Dermis microvascular lymphatic vessel endothelial cell (primary cell): ENCODE measurements around the gene NUDT4B. TPM values are rescaled to one million over a fixed set of nuclear protein-coding genes. Genes with fewer than 3 reads are reported as not detected.
"Not testable (repeated sequence)": the region's sequence is repeated elsewhere in the genome, so short reads cannot be mapped to it uniquely, and the experiment has no call there.

Experiments used
- DNase-seq, 2 donors: peaks; one replicate each; pipeline versions ENCODE4 v3.0.0 to v3.0.0-alpha.2; 2010; ENCODE audit warnings: low read depth in 2 of 2
- total RNA-seq: library from RNA; depleted of rRNA; stranded (reverse); fragments of >200 nt; gene quantifications from 2 replicates; pipeline ENCODE4 v1.2.1, GENCODE V29; 2014

NUDT4B gene
- total RNA-seq, 1 donor from 2014 or later: 11.9 TPM

GRCh38 chr1:148735538-148735937, 13.0 kb upstream of the NUDT4B start:
- not testable (repeated sequence) for DNase-seq

DNA sequence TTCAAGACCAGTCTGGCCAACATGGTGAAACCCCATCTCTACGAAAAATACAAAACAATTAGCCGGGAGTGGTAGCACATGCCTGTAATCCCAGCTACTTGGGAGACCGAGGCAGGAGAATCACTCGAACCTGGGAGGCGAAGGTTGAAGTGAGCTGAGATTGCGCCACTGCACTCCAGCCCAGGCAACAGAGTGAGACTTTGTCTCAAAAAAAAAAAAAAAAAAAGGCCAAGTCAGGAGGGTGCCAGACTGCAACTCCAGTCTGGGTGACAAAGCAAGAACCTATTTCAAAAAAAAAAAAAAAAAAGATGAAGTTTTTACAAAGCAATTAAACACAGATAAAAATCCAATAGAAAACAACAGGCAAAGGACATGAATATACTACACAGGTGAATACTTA, 9.9 kb upstream of the NUDT4B start:
- not testable (repeated sequence) for DNase-seq

DNA sequence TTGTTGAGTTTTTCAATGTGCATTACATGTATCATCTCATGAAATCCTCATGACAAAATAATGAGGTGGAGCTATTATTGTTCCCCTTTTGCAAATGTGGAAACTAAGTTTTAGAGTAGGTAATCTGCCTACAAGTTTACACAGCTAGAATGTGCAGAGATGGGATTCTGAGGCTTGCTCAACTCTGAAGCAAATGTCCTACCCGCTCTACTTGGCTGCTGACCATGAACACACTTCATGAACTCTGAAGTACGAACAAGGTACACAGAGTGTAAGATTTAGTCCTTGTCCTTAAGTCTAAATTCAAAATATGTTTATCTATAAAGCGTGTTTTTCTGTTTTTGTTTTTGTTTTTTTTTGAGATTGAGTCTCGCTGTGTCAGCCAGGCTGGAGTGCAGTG, 5.4 kb upstream of the NUDT4B start:
- not testable (repeated sequence) for DNase-seq

GRCh38 chr1:148743726-148744720, 4.6 kb upstream of the NUDT4B start:
- DNase-seq: not testable (repeated sequence)

- DNase-seq: not testable (repeated sequence)
These were observed 734 bp downstream of the NUDT4B start for GRCh38 chr1:148749335-148749681.

GRCh38 chr1:148756231-148756630, 7.7 kb downstream of the NUDT4B start:
- DNase-seq: not testable (repeated sequence)

GRCh38 chr1:148757446-148757845, 8.9 kb downstream of the NUDT4B start:
- not testable (repeated sequence) for DNase-seq

- not testable (repeated sequence) for DNase-seq
These were observed 9.8 kb downstream of the NUDT4B start for GRCh38 chr1:148758412-148758811.

GRCh38 chr1:148758925-148759324, 10.4 kb downstream of the NUDT4B start:
- DNase-seq: not testable (repeated sequence)

DNA sequence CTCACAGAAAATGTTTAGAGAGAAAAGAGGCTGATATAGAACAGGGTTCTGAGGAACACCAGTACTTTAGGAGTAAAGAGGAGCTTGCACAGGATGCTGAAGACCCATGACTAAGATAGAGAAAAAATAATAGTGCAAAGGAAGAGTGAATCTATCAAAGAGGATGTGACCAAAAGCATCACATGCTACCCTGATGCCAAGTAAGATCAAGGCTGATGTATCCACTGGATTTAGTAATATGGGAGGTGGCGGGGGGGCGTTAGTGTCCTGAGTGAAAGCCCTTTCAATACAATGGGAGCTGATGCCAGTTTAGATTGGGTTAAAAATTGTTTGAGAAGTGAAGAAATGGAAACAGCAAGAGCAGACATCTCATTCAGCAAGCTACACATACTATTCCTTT, 11.2 kb downstream of the NUDT4B start:
- DNase-seq: not testable (repeated sequence)

DNA sequence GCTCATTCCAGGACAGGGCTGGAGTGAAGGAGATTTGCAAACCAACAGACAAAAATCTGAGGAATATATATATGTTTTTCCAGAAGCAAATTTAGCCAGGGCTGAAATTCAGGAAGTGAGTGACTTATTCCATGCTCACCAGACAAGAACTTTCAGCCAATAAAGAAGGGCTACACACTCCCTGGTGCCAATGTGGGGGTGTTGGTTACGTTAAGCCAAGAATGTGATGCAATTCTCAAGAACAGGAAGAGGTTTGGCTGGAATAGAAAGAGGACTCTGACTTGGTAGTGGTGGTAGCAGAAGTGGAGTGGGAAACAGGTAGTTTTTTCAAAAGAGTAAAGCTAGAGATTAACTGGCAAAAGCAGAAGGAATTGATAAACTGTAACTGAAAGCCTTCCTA, 11.6 kb downstream of the NUDT4B start:
- DNase-seq: not testable (repeated sequence)

DNA sequence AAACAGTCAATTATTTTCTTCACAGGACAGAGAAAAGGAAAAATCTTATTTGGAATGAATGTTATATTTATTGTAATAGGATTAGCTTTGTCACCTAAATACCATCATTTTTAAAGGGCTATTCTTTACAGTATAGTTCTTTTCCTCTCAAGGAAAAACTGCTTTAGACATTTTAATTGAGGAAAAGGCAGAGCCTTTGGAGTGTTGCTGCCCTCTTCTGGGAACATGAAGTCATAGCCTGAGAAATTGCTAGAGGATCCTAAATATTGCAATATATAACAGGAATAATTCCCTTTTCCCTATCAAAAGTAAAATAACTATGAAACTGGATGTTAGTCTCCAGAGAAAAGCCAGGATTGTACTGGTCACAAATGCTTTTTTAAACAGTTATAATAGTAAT, 12.8 kb downstream of the NUDT4B start:
- DNase-seq: not testable (repeated sequence)

- DNase-seq: not testable (repeated sequence)
These were observed 16.9 kb downstream of the NUDT4B start for GRCh38 chr1:148765238-148766019.

- DNase-seq: not testable (repeated sequence)
These were observed 20.0 kb downstream of the NUDT4B start for GRCh38 chr1:148768541-148768940.

DNA sequence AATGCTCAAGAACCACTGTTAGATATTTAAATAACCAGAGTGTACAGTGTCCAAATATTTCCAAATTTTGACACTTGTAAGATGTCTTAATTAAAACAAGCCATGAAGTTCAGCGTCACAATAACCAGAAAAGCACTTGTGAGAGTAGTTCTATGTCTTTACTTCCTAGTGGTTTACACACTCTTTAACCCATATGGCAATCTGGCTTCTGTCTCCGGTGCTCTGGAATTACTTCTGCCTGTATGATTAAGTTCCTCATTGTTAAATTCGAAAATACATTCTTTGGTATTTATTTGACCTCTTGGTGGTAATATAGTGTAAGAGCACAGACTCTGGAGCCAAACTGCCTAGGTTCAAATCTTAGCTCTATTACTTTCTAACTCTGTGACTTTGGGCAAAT, 20.9 kb downstream of the NUDT4B start:
- DNase-seq: not testable (repeated sequence)

DNA sequence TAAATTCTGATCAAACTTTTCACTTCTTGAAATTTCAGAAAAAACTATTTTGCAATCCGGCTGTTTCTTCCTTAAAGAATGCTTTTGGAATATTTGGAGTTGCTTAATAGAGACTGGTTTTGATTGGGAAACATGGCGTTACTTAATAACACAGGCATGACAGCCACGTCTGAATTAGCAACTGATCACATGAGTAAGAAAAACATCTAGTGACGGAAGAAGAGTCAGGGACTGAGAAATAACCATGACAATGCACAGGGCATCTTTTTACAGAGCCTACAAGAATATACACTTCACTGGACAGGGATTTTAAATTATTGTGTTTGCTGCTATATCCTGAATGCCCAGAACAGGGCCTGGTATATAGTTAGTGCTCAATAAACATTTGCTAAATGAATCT, 25.1 kb downstream of the NUDT4B start:
- DNase-seq: not testable (repeated sequence)

DNA sequence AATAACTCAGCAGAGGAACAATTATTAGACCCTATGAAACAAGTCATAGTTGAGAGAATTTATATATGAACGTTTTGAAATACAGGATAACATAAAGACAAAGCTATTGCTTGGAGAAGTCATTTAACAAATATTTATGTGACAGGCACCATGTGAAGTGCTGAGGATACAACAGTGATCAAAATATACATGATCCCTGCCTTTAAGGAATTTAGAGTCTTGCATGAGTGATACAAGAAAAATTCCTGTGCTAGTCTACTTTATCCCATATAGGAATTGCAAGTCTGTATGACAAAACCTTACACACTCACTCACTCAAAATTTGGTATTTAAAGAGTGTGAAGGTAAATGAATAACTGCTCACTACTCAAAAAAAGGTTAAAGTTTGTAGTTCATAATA, 25.5 kb downstream of the NUDT4B start:
- not testable (repeated sequence) for DNase-seq

GRCh38 chr1:148775263-148775662, 26.7 kb downstream of the NUDT4B start:
- not testable (repeated sequence) for DNase-seq

DNA sequence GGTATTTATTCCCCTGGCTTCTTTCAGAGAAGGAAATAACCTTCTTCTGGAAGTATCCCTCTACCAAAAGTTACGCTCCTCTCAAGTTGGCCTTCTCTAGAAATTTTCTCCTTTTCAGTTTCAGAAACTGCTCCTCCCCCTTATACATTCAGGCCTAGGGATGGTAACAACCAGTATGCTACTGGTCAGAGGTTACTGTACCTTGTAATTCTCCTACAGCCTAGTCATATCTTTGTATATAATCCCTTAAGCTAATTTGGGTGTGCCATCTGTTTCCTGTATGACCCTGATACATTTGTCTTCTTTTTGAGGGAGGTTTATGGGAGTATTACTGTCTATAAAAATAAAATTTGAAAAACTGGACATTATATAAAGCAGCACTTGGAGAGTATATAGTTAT, 29.1 kb downstream of the NUDT4B start:
- not testable (repeated sequence) for DNase-seq

- not testable (repeated sequence) for DNase-seq
These were observed 31.8 kb downstream of the NUDT4B start for GRCh38 chr1:148780404-148780803.

- not testable (repeated sequence) for DNase-seq
These were observed 43.0 kb downstream of the NUDT4B start for GRCh38 chr1:148791543-148792099.
